GM19193 (cell line): ENCODE measurements around the gene MSI2.

Experiments used
- POLR2A ChIP-seq: IDR thresholded peaks from 4 replicates; pipeline ENCODE4 v1.6.1; 2011; ENCODE audit not compliant: insufficient read depth, insufficient read length; ENCODE audit errors: extremely low read depth

MSI2 gene

DNA sequence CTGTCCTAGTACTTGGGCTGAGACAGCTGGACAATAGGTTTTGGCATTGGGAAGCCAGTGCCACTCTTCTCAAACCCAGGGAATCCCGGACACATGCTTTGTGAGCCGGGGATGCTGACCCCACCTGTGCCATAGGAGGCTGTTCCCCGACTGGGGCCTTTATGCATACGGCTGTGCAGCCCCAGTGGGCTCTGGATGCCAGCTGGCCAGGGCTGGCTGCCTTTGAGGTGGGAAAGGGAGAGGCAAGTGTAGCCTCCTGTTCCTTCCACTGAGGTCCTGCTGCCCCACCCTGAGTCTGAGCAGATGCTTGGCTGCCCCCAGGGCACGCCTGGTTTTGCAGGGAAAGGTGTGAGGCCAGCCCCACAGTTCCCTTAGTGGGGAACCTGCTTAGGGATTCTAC is 383.1 kb downstream of the MSI2 start:
- TF ChIP-seq POLR2A, result no peak

DNA sequence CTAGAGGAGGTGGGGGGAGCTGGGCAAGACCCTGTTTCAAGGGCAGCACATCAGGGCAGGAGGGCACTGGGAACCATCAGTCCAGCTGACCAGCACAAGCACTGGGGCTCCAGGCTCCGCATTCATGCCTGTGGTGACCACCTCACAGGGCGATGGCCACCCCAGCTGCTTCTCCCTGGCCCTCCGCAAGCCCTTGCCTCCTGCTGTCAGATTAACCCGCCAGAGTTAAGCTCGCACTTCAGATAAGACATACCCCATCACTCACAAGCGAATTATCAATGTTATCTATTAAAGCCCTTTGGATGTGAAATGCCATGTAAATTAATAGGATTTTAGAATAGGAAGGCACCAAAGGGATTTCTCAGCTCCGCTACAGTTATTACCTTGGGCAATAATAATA is 383.8 kb downstream of the MSI2 start:
- no peak for TF ChIP-seq POLR2A

DNA sequence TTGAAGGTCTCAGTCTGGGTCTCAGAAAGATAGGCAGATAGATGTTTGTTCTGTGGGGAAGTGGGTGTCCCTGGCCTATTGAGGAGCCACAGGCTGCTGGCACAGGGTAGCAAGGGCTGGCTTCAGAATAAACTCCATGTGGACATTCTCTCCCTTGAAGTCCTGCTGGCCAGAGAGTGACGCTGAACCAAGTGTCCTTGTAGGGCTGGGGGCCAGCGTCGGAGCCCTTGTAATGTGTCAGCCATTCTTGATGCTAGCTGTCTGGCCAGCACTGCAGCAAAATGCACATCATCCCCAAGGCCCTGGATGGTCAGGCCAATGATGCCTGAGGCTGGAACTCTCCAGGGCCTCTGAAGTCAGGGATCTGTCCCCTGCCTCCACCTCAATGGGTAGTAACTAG is 385.4 kb downstream of the MSI2 start:
- TF ChIP-seq POLR2A, result no peak

DNA sequence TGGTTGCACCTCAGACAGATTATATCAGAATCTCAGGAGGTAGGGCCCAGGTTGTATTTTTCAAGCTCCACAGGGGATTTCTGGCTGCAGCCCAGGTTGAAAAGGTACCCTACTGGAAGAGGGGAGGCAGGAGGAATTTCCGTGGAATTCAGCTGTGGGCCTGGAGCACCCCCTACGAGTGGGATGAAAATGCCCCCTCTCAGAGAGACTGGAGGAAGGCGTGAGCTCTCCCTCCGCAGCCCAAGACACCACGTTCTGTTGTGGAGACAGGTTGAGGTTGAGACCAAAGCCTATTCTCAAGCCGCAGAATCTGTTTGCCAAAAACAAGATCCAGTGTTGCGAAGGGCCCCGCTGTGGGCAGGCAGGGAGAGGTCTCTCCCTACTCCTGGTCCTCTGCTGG is 386.7 kb downstream of the MSI2 start:
- TF ChIP-seq POLR2A, result no peak

DNA sequence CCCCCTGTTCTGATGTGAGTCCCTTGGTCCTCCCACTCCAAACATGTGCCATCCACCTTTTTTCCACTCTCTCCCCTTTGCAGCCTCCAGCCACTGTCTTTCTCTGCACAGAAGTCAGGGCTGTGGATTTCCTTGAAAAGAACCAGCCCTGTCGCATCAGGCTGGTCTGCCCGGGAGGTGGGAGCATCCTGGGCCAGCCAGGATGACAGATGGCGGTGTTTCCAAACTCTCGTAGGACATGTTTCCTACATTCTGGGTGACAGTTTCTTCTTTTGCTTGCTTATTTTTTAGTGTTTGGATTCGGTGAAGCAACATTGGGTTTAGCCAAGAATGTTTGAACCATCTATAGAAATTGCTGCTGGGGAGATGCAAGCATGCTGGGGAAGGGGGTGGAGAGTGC is 388.0 kb downstream of the MSI2 start:
- no peak for TF ChIP-seq POLR2A

DNA sequence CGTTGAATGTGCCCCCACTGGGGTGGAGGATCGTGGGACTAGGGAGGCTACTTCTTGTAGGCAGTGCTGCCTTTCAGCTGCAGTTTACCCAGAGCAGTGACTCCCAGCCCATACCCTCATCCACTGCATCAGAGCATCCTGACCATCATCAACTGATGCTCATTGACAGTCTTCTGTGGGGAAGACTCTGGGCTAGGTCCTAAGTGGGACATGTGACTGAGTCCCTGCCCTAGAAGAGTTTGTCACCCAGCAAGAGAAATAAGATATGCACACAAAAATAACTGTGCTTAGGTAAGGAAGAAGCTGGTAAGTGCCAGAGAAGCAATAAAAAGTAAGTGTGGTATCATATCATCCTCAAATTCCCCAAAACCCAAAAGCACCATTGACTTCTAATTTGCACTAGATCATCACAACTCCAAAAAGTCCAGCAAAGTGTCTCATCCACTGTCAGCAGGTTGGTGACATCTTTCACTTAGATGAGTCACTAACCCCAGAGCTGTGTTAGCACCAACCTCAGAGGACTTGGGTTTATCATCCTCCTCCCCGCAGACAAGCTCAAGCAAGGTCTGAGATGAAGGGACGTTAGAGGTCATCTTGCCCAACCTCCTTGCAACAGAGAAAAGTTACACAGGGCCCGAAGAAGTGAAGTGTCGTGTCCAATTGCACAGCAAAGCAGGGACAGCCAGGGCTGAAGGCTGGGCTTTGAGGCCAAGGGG is 389.8 kb downstream of the MSI2 start:
- TF ChIP-seq POLR2A, result no peak

DNA sequence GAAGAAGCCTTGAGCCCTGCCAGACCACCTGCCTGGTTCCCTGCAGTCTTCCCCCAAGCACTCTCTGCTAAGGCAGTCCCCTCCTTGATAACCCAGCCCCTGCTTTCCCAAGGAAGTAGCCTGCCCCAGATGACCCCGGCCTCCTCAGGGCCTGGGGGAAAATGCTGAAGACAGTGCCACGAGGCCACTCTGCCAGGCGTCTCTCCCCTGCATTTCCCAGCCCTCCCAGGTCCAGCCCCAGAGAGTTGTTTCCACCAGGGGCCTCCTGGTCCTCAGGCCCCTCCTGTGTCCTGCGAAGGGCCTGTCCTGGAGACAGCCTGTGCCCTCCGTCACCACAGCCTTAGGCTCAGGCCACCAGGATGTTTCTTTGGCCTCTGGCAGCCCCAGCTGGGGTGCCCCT is 392.4 kb downstream of the MSI2 start:
- TF ChIP-seq POLR2A, result no peak

DNA sequence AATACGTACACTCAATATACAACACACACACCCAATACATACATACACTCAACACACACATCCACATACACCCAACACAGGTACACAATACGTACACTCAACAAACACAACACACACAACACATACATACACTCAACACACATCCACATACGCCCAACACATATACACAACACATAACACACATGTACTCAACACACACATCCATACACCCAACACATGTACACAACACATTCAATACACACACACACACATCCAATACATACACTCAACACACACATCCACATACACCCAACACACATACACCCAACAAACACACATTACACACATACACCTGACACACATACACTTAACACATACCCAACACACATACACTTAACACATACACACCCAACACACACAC is 392.9 kb downstream of the MSI2 start:
- TF ChIP-seq POLR2A, result no peak

DNA sequence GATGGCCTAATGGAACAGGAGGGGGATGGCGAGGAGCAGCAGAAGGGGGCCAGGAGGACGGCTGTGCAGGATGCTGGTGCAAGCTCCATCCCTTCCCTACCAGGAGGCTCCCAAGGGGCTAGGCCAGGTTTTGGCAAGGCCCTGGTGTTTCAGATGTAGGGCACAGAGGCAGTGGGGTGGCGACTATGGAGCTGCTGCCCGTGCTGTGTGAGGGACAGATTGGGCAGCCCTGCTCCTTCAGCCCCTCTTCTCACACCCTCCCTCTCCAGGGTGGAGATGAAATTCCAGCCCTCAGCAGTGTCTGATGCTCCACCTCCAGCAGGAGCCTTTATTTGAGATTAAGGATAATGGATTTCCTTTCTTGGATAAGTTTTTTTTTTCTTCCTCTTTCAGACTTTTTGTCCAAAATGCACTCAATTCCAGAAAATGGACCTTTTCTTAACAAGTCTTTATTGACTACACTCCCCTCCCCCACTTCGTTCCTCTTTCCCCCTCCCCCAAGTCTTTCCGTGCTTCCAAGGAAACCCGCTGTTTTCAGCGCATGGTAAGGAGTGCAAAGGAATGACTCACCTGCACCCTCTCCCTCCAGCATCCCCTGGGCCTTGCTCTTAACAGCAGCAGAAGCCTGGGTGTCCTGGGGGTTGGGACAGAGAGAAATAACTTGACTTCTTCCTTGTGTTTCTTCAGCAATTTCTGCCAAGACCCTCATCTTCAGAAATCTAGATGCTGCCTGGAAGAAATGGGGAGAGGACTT is 393.6 kb downstream of the MSI2 start:
- no peak for TF ChIP-seq POLR2A

DNA sequence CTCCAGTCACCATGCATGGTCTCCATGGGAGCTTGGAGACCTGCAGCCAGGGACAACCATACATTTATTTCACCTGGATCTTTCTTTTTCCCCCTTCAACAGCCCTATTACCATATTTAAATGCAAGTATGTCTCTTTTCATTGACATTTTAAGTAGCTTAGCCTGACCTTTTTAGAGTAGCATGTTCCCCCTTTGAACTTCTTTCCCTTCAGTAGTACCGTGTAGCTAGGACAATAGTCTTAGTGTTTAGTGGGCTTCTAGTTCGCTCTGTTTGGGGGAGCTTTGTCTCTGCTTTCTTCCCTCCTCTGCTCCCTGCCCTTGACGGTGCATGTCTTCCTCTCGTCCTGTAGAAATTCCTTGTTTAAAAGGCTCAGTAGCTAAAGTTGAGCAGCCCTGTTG is 394.2 kb downstream of the MSI2 start:
- TF ChIP-seq POLR2A, result no peak

DNA sequence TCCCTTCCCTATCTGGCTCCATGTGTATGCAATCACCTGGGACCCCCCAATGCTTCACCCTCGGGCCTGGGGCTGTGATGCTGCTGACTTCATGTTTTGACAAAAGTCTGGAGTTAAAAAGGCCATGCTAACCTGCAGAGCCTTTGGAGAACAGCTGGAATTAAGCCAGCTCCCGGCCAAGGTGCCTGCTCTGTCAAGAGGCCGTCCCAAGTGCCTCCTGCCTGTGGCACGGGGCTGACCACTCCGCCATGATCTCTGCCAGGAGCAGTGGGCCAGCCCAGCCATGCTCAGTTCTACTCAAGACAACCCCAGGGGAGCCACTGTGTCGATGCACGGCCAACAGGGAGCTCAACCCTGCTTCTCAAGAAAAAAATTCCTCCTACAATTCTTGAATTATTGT is 395.1 kb downstream of the MSI2 start:
- no peak for TF ChIP-seq POLR2A

DNA sequence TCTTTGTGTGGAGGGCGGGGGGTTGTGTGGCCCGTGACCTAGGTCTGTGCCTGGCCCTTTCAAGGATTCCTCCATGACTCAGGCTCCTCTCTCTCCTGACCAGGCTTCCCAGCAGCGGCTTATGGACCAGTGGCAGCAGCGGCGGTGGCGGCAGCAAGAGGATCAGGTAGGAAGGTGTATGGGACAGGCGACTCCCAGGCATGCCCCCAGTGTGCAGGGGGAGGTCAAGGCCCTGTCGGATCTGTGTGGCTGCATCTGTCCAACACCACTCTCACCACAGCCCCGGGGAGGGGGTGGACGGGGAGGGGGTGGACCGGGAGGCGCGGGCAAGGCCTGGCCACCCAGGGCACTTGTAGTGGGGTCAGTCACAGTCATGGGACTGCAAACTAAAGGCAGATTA is 395.7 kb downstream of the MSI2 start:
- TF ChIP-seq POLR2A, result no peak

DNA sequence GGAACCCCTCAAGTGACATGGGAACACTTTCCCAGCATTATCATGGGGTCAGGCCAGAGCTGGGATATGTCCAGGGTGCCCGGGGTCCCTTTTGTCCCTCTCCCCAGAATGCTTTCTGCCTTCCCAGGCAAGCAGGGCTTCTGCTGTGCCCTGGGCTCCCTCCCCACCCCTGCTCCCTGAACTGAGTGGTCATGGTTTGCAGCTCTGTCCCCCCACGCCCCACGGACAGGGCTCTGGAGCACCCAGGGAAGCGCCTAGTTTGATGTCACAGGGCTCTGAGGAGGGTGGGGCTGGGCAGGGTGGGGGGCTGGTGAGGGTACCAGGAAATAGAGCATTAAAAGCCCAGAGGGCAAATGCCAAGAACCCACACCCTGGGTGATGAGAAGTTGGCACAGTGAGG is 396.5 kb downstream of the MSI2 start:
- no peak for TF ChIP-seq POLR2A

DNA sequence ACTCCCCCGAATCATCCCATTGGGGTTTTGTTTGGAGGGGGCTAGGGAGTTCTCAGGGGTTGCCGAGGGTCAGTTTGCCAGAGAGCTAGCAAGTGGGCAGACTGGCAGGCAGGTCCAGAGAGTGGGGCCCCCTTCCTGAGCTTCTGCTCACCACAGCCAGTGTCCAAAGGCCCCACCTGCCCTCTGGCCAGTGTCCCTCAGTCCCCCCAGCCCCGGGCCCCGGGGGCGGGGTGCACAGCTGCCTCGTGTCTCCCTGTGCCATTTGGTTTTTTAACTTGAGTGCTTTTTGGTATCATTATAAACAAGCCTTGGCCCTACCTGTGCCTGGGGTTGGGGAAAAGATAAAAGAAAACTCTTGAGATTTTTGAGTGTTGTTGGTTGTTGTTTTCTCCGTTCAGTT is 397.0 kb downstream of the MSI2 start:
- no peak for TF ChIP-seq POLR2A

DNA sequence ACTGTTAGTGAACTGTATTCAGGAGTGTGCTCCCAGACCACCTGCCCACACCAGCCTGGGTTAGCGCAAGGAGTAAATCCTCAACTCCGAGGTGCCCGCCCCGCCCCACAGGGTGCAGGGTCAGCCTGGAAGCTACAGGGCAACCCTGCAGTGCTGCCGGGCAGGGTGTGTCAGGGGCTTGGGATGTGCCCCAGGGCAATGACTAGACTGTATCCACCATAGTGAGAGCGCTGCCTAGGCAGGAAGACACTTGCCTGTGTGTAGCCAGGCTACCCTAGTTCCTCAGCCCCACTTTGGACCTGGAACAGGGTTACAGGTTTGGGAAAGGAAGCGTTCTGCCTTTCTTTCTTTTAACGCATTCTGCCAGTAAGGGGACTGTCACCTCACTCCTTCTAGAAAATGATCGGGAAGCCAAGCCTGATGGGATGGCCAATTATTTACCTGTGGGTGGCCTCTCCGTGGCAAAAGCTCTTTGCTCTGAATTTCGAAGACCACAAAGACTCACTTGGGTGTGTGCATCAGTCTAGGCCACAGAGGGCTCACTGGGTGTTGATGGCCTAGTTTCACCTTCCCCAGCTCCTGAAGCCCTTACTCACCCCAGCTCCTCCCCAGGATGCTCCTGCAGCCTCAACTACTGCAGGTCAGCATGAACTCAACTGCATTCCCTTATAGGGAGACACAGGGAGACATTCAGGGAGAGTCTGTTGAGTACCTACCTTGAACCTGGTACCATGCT is 397.9 kb downstream of the MSI2 start:
- no peak for TF ChIP-seq POLR2A

DNA sequence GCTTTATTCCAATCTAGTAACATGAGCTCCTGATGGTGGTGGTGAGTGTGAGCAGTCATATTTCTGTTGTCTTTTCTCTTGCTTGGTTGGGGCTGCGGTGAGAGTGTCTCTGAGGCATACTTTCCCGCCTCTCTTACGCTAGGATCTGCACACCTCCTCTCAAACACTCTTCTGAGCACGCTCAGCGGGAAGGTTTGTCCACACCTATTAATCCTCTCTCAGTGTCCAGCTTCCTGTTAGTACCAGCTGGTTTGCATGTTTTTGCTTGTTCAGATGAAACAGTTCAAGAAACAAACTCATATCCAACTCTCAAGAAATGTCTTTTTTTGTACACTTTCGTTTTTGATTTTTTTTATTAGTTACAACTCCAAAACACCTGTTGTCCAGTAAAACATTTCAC is 399.2 kb downstream of the MSI2 start:
- TF ChIP-seq POLR2A, result no peak
